ENCODE data around the gene CUX1.

Gene CUX1

GRCh38 chr7:101893341-101894082, 76.1 kb downstream of the CUX1 start:
- TF ChIP-seq GATA3 (IDR thresholded peaks at IDR 0.05; ENCODE audit: low read depth, low read length): no peak
- TF ChIP-seq GATA2 (IDR thresholded peaks at IDR 0.05; ENCODE audit: low read depth, low read length): no peak

GRCh38 chr7:101896316-101896715, 78.9 kb downstream of the CUX1 start:
- TF ChIP-seq GATA3 (IDR thresholded peaks at IDR 0.05; ENCODE audit: low read depth, low read length): no peak
- TF ChIP-seq GATA2 (IDR thresholded peaks at IDR 0.05; ENCODE audit: low read depth, low read length): no peak

GRCh38 chr7:101896941-101897340, 79.5 kb downstream of the CUX1 start:
- no peak for TF ChIP-seq GATA3 (IDR thresholded peaks at IDR 0.05; ENCODE audit: low read depth, low read length)
- no peak for TF ChIP-seq GATA2 (IDR thresholded peaks at IDR 0.05; ENCODE audit: low read depth, low read length)

- TF ChIP-seq GATA3 (IDR thresholded peaks at IDR 0.05; ENCODE audit: low read depth, low read length) (no peak), GATA2 (IDR thresholded peaks at IDR 0.05; ENCODE audit: low read depth, low read length) (no peak)
Observed at GRCh38 chr7:101898106-101898505, 80.7 kb downstream of the CUX1 start.

- TF ChIP-seq GATA3 (IDR thresholded peaks at IDR 0.05; ENCODE audit: low read depth, low read length) (no peak), GATA2 (IDR thresholded peaks at IDR 0.05; ENCODE audit: low read depth, low read length) (no peak)
Observed at GRCh38 chr7:101899616-101900015, 82.2 kb downstream of the CUX1 start.

GRCh38 chr7:101900103-101900502, 82.7 kb downstream of the CUX1 start:
- no peak for TF ChIP-seq GATA3 (IDR thresholded peaks at IDR 0.05; ENCODE audit: low read depth, low read length)

- TF ChIP-seq GATA2 (IDR thresholded peaks at IDR 0.05; ENCODE audit: low read depth, low read length) (no peak), GATA3 (IDR thresholded peaks at IDR 0.05; ENCODE audit: low read depth, low read length) (no peak)
Observed at GRCh38 chr7:101901661-101902491, 84.5 kb downstream of the CUX1 start.

GRCh38 chr7:101902680-101903514, 85.5 kb downstream of the CUX1 start:
- TF ChIP-seq GATA2 (IDR thresholded peaks at IDR 0.05; ENCODE audit: low read depth, low read length) (no peak), GATA3 (IDR thresholded peaks at IDR 0.05; ENCODE audit: low read depth, low read length) (no peak)

GRCh38 chr7:101903515-101903868, 86.1 kb downstream of the CUX1 start:
- TF ChIP-seq GATA3 (IDR thresholded peaks at IDR 0.05; ENCODE audit: low read depth, low read length) (no peak), GATA2 (IDR thresholded peaks at IDR 0.05; ENCODE audit: low read depth, low read length) (no peak)

GRCh38 chr7:101904019-101904418, 86.6 kb downstream of the CUX1 start:
- TF ChIP-seq GATA2 (IDR thresholded peaks at IDR 0.05; ENCODE audit: low read depth, low read length): no peak
- no peak for TF ChIP-seq GATA3 (IDR thresholded peaks at IDR 0.05; ENCODE audit: low read depth, low read length)

GRCh38 chr7:101905203-101905865, 87.9 kb downstream of the CUX1 start:
- no peak for TF ChIP-seq GATA2 (IDR thresholded peaks at IDR 0.05; ENCODE audit: low read depth, low read length)
- no peak for TF ChIP-seq GATA3 (IDR thresholded peaks at IDR 0.05; ENCODE audit: low read depth, low read length)

- no peak for TF ChIP-seq GATA2 (IDR thresholded peaks at IDR 0.05; ENCODE audit: low read depth, low read length)
- no peak for TF ChIP-seq GATA3 (IDR thresholded peaks at IDR 0.05; ENCODE audit: low read depth, low read length)
Observed at GRCh38 chr7:101906291-101907240, 89.1 kb downstream of the CUX1 start.

Measured in SH-SY5Y (cell line).